ENCODE results near the gene CAP1. TPM values are rescaled to one million over a fixed set of nuclear protein-coding genes. Genes with fewer than 3 reads are reported as not detected.

The CAP1 gene
- total RNA-seq, 3 donors from 2014 or later: 357 to 488 (median 444) TPM

DNA sequence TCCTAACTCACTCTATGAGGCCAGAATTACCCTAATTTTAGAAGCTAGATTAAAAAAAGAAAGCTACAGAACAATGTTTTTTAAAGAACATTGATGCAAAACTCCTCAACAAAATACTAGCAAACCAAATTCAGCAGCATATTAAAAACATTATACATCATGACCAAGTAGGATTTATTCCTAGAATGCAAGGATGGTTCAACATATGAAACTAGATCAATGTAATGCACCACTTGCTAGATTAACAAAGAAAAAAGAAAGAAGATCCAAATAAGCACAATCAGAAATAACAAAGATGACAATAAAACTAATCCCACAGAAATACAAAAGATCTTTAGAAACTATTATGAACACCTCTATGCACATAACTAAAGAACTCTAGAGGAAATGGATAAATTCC is 69.9 kb downstream of the CAP1 start:
- Histone ChIP-seq H3K4me3 (no peak overlapping the region), H3K4me1 (ENCODE audit: low read depth) (no peaks in the 10 kb centered on the region), H3K36me3 (ENCODE audit: low read depth) (no peaks in the 10 kb centered on the region), H3K9me3 (peaks cover 15% of the 10 kb centered on the region)
- DNase-seq (no peak), ATAC-seq (no peak)
- TF ChIP-seq, protein P1, sequence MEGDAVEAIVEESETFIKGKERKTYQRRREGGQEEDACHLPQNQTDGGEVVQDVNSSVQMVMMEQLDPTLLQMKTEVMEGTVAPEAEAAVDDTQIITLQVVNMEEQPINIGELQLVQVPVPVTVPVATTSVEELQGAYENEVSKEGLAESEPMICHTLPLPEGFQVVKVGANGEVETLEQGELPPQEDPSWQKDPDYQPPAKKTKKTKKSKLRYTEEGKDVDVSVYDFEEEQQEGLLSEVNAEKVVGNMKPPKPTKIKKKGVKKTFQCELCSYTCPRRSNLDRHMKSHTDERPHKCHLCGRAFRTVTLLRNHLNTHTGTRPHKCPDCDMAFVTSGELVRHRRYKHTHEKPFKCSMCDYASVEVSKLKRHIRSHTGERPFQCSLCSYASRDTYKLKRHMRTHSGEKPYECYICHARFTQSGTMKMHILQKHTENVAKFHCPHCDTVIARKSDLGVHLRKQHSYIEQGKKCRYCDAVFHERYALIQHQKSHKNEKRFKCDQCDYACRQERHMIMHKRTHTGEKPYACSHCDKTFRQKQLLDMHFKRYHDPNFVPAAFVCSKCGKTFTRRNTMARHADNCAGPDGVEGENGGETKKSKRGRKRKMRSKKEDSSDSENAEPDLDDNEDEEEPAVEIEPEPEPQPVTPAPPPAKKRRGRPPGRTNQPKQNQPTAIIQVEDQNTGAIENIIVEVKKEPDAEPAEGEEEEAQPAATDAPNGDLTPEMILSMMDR (IDR thresholded peaks at IDR 0.05): no peak
- intact Hi-C loops (cut with DNase I, micrococcal nuclease): no loop called here

DNA sequence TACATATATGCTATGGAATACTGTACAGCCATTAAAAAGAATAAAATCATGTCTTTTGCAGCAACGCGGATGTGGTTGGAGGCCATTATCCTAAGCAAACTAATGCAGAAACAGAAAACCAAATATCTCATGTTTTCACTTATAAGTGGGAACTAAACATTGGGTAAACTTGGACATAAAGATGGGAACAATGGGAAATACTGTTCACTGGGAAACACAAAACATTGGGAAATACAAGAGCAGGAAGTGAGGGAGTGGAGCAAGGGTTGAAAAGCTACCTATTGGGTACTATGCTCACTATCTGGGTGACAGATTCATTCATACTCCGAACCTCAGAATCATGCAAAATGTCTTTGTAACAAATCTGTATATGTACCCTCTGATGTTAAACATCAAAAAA is 73.9 kb downstream of the CAP1 start:
- H3K4me1 ChIP-seq (ENCODE audit: low read depth): no peaks in the 10 kb centered on the region

DNA sequence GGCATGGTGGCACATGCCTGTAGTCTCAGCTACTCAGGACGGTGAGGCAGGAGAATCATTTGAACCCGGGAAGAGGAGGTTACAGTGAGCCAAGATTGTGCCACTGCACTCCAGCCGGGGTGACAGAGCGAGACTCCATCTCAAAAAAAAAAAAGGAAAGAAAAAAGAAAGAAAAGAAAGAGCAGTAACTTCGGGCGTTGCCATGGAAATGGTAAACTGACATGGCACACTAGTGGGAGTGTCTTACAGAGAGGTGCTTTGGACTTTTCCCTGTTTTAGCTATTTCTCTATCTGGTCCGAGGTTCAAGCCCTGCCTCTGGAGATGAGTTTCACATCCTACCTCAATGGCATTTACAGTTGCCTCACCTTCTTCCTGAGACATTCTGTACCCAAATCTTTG is 79.6 kb downstream of the CAP1 start:
- Histone ChIP-seq H3K4me1 (ENCODE audit: low read depth) (no peaks in the 10 kb centered on the region), H3K9me3 (no peaks in the 10 kb centered on the region), H3K4me3 (no peak overlapping the region), H3K36me3 (ENCODE audit: low read depth) (no peaks in the 10 kb centered on the region)
- intact Hi-C loops (cut with DNase I, micrococcal nuclease): no loop called here
- TF ChIP-seq, protein P1 (IDR thresholded peaks at IDR 0.05): no peak
- ATAC-seq (no peak), DNase-seq (no peak)

More for the DNA sequence above, 73.9 kb downstream of the CAP1 start:
- Histone ChIP-seq H3K9me3 (peaks cover 15% of the 10 kb centered on the region), H3K36me3 (ENCODE audit: low read depth) (no peaks in the 10 kb centered on the region), H3K4me3 (no peak overlapping the region)
- TF ChIP-seq, protein P1 (IDR thresholded peaks at IDR 0.05): no peak
- no peak for DNase-seq
- intact Hi-C loops (cut with DNase I, micrococcal nuclease): no loop called here
- no peak for ATAC-seq

Other genes starting within 250 kb of the CAP1 start
- gene TRIT1, start 157.2 kb upstream of the CAP1 start, total RNA-seq: 10 to 100 TPM; 15.5 to 20.7 (median 19.3) TPM
- 10 to 100 TPM in 1 of 3 donors, 1 to 10 TPM in 2; 4.2 to 17.2 (median 9.4) TPM for gene MYCL, start 138.8 kb upstream of the CAP1 start, total RNA-seq
- 10 to 100 TPM; 11.3 to 29.6 (median 24.4) TPM for gene MFSD2A, start 85.6 kb upstream of the CAP1 start, total RNA-seq
- 10 to 100 TPM; 16.7 to 63.1 (median 39.1) TPM for gene PPT1, start 56.5 kb downstream of the CAP1 start, total RNA-seq
- gene RLF, start 120.7 kb downstream of the CAP1 start, total RNA-seq: 10 to 100 TPM; 11.0 to 21.8 (median 12.2) TPM
- gene TMCO2, start 207.2 kb downstream of the CAP1 start, total RNA-seq: not detected
- gene ZMPSTE24, start 217.5 kb downstream of the CAP1 start, total RNA-seq: 10 to 100 TPM; 46.0 to 51.9 (median 47.0) TPM

Measured in mucosa of descending colon (tissue), 3 donors.